Nucleus accumbens (tissue), 56 donors: ENCODE measurements around the gene TRIM47.
"Not testable (repeated sequence)": the region's sequence is repeated elsewhere in the genome, so short reads cannot be mapped to it uniquely, and the experiment has no call there.

Experiments
- DNase-seq, 56 donors: peaks; one replicate each; lab custom pipeline; 2025; lab: John Stamatoyannopoulos, UW

The TRIM47 gene

GRCh38 chr17:75893305-75894048 lies 15.1 kb upstream of the TRIM47 start:
- no peak for DNase-seq

GRCh38 chr17:75892556-75893224 lies 14.3 kb upstream of the TRIM47 start:
- DNase-seq: peak in 19 of 56 donors; percentile 13 to 65 (median 42)

- DNase-seq: no peak
Measured at GRCh38 chr17:75891605-75892555, 13.5 kb upstream of the TRIM47 start.

GRCh38 chr17:75891022-75891604 lies 12.7 kb upstream of the TRIM47 start:
- no peak for DNase-seq

GRCh38 chr17:75889454-75889853 lies 11.1 kb upstream of the TRIM47 start:
- DNase-seq: no peak

- no peak for DNase-seq
Measured at GRCh38 chr17:75888484-75888883, 10.1 kb upstream of the TRIM47 start.

GRCh38 chr17:75885860-75886259 lies 7.5 kb upstream of the TRIM47 start:
- DNase-seq: not testable (repeated sequence)

GRCh38 chr17:75885431-75885830 lies 7.0 kb upstream of the TRIM47 start:
- DNase-seq: no peak

GRCh38 chr17:75881678-75882454 lies 3.5 kb upstream of the TRIM47 start:
- DNase-seq: no peak

- DNase-seq: no peak
Measured at GRCh38 chr17:75880266-75880665, 1.9 kb upstream of the TRIM47 start.

GRCh38 chr17:75877752-75878173 lies 618 bp downstream of the TRIM47 start:
- peak in 34 of 56 donors; percentile 23 to 74 (median 52) for DNase-seq

GRCh38 chr17:75876938-75877751 lies 1.2 kb downstream of the TRIM47 start:
- peak in 54 of 56 donors; percentile 31 to 91 (median 73) for DNase-seq

- peak in 2 of 56 donors; percentile 41 to 48 for DNase-seq
Measured at GRCh38 chr17:75876190-75876937, 2.0 kb downstream of the TRIM47 start.

GRCh38 chr17:75875940-75876189 lies 2.5 kb downstream of the TRIM47 start:
- DNase-seq: peak in 7 of 56 donors; percentile 47 to 76 (median 64)

GRCh38 chr17:75875182-75875939 lies 3.0 kb downstream of the TRIM47 start:
- peak in 15 of 56 donors; percentile 24 to 76 (median 47) for DNase-seq

GRCh38 chr17:75874323-75875181 lies 3.8 kb downstream of the TRIM47 start:
- DNase-seq: no peak
